Measurements from ENCODE around the gene SNAPC4.
"Not testable (repeated sequence)": the region's sequence is repeated elsewhere in the genome, so short reads cannot be mapped to it uniquely, and the experiment has no call there.

SNAPC4 gene

GRCh38 chr9:136355616-136356557 lies 44.1 kb downstream of the SNAPC4 start:
- DNase-seq (ENCODE audit: low read depth, low spot score): no peak

GRCh38 chr9:136354592-136355085 lies 45.3 kb downstream of the SNAPC4 start:
- DNase-seq (ENCODE audit: low read depth, low spot score): no peak

GRCh38 chr9:136353757-136354488 lies 46.0 kb downstream of the SNAPC4 start:
- no peak for DNase-seq (ENCODE audit: low read depth, low spot score)

GRCh38 chr9:136353088-136353487 lies 46.9 kb downstream of the SNAPC4 start:
- no peak for DNase-seq (ENCODE audit: low read depth, low spot score)

GRCh38 chr9:136352682-136353081 lies 47.3 kb downstream of the SNAPC4 start:
- DNase-seq (ENCODE audit: low read depth, low spot score): no peak

- not testable (repeated sequence) for DNase-seq (ENCODE audit: low read depth, low spot score)
Measured at GRCh38 chr9:136351868-136352267, 48.1 kb downstream of the SNAPC4 start.

GRCh38 chr9:136351252-136351800 lies 48.6 kb downstream of the SNAPC4 start:
- no peak for DNase-seq (ENCODE audit: low read depth, low spot score)
